T47D (cell line): ENCODE data around the gene EPB41L4B.

Experiments used
- DNase-seq, 2 experiments: peaks; one replicate each; pipeline versions ENCODE4 v3.0.0 to v3.0.0-alpha.2; 2011 to 2012; ENCODE audit warnings: low read depth in 1 of 2, low spot score in 1 of 2
- JUND ChIP-seq: IDR thresholded peaks from 2 replicates; pipeline ENCODE4 v1.6.1; 2012; ENCODE audit warnings: low read depth
- in situ Hi-C: cut with HindIII; loops from 2 replicates; pipeline ENCODE4 v1.10.0; 2016; ENCODE audit warnings: low sequenced_read_pairs, low pct_unique_long_range_greater_than_20kb

The EPB41L4B gene

DNA sequence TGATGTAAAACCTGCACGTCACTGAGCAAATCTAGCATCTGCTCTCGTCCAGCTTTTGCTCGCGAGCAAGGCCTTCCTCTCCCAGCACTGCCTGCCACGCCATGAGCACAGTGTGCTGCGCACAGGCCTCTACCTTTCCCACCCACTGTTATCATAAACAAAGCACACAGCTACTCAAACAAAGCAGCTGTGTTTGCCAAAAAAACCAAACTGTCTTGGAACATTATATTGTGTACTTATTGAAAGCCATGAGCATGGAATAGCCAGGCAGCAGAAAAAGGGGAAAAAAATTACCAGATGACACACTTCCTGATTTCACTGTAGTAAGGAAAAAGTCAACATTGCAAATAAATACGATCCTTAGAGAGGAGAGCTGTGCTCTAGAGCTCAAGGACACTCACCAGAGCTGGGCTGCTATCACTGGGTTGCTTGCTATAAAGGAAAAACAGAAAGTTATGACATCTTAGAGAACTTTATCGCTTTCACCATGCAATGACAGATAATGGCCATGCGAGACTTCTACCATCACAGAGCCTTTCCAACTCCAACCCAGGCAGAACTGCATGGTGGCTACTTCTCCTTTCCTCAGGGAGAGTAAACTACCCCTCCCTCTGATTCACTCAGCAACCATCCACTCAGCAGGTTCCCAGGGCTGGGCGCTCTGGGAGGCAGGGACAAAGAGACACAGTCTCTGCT is 69.6 kb downstream of the EPB41L4B start:
- DNase-seq, result no peak
- in situ Hi-C loops, result no loop called here
- no peak for TF ChIP-seq JUND

DNA sequence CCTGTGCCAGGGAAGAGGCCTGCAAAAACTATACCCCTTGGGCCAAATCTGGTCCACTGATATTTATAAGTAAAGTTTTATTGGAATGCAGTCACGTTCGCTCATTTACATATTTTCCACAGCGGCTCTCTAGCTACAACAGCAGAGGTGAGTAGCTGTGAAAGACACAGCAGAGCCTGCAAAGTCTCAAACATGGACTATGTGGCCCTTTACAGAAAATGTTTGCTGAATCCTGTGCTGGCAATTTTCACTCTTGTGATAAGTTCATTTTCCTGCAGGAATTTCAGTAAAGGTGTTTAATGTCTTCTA is 70.1 kb downstream of the EPB41L4B start:
- no peak for TF ChIP-seq JUND
- in situ Hi-C loops, result no loop called here
- DNase-seq, result no peak

DNA sequence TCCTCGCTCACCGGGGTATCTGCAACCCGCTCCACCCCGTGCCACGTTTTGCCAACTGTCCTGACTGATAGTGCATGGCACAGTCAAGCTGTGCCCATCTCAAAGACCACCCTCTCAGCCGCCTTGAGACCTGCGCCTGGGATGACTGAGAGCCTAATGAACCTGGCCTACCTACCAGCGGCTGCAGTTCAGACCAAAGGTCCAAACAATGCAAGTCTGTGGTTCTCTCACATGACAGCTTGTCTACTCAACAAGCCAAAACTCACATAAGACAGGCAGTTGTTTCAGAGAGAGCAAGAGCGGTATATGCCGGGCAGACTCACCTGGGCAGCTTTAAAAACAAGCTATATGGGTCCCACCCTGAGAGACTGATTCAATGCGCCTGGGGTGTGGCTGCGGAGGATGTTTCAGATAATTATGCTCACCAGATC is 70.5 kb downstream of the EPB41L4B start:
- in situ Hi-C loops, result no loop called here

DNA sequence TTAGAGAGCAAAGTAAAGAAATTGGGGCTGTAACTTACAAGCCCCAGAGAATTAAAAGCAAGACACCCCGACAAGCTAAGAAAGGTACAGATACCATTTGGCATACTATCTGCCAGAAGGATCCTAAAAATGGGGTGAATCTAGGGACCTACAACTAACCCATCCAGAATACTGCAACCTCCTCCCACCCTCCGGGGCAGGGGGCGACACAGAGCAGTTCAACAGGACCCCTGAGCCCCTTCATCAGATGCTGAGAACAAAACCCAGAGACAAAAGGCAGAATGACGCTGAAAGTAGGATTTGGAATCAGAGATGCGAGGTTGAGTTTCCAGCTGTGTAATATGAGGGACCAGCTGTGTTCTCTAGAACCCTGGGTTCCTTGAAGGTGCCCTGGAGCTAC is 71.2 kb downstream of the EPB41L4B start:
- DNase-seq, result no peak
- in situ Hi-C loops, result no loop called here
- TF ChIP-seq JUND, result no peak

More for the DNA sequence above, 70.5 kb downstream of the EPB41L4B start:
- no peak for TF ChIP-seq JUND
- no peak for DNase-seq

DNA sequence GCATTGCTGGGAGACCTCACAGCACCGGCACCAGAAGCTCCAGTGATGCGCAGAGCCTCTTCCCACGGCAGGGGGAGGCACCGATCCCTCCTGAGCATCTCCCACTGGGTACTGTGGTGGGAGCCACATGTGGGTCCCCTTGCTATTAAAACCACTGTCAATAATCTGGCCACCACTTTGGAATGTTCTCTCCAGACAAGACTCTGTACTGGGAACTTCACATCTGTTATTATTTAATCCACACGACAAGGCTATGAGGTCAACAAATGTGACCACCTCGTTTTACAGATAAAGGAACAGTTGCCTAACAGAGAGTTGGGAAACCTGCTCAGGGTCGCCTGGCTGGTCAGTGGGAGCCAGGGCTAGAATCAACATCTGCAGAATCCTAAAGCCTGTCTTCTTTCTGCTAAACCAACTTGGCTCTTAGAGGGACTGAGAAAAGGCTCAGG is 72.7 kb downstream of the EPB41L4B start:
- in situ Hi-C loops, result no loop called here
- no peak for DNase-seq
- no peak for TF ChIP-seq JUND

DNA sequence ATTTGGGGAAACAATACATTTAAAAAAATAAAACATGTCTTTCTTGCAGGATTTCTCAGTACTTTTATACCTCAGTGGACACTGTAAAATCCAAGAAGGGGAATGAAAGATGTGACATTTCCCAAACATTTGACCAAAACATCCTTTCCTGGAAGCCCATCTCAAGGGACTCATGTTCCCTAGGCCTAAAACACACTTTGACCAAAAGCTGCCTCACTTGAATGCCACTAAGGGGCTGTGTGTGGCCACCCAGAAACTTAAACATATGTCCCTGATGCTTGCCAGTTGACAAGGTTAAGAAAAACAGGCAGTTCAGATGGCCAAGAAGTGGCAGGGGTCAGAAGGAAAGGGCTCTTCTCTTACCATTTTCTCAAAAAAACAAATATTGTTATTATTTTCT is 73.6 kb downstream of the EPB41L4B start:
- in situ Hi-C loops, result no loop called here
- no peak for DNase-seq
- no peak for TF ChIP-seq JUND

DNA sequence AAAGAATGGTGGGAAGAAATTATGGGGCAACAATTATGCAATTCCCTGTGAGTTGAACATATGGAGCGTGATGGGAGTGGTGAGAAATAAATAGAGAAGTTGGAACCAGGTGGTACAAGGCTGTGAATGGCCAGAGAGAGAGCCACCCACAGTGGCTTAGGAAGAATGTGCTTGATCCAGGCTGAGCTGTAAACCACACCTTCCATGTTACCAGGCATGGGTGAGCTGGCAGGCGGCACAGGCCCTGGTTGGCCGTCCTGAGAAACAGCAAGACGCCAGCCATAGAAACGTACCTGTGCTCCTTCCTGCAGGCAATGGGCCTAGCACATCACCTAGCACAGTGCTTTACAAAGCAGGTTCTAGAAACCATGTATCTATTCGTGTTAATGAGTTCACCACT is 74.3 kb downstream of the EPB41L4B start:
- no peak for TF ChIP-seq JUND
- in situ Hi-C loops, result no loop called here
- DNase-seq, result no peak

DNA sequence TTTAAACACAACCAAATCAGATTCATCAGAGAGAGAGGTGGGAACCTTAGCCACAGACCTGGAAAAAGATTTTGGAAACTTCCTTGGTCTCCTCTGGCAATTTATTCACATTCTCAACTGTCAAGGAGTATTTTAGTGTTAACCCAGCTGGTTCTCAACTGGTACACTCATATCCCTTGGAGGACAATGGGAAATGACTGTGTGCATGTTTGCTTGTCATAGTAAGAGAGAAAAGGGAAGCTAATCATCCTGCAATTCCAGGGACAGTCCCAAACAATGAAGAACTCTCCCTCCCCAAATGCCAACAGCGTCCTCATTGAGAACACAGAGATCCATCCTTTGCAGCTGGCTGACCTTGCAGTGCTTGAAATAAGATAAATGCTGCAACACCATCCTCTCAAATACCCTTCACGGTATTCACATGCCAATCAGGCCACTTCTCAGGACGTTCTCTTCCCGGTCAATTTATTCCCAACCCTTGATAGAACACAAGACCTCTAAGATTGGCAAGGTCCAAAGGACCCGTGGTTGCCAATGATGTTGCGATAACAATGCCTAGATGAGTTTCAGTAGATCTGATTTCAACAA is 75.5 kb downstream of the EPB41L4B start:
- no peak for TF ChIP-seq JUND
- in situ Hi-C loops, result no loop called here
- DNase-seq, result no peak

DNA sequence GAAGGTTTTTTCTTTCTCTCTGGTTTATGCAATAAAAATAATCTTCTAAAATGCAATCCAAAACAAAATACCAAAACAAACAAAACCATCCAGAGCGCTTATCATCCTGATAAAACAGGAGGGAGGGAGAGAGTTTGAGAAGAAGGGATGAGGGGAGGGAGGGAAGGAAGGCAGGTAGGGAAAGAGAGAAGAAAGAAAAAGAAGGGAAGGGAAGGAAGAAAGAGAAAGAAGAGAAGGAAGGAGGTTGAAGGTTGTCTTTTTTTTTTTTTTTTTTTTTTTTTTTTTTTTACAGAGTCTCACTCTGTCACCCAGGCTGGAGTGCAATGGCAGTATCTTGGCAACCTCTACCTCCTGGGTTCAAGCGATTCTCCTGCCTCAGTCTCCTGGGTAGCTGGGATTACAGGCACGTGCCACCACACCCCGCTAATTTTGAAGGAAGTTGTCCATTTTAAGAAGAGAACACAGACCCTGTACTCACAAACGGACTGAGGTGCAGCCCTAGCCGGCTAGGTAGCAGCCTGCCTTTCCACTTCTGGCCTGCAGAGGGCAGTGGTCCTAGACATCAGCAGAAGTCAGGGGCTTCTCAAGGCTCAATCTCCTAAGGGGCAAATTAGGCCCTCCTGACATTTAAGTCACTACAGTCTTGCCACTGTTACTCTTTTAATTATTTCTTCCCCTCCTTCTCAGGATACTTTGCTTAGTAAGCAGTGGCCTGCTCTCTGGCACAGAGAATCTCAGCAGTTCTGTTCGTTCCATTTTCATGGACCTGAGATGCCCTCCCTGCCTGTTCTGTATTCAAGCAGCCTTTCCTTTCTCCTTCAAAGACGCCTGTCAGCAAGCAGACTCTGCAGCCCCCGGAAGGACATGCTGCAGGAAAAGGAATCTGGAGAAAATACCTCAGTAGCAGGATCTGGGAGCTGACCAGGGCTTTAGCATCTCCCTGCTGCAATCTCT is 76.4 kb downstream of the EPB41L4B start:
- DNase-seq, result peak; percentile 56 to 75
- TF ChIP-seq JUND, result no peak
- in situ Hi-C loops, result no loop called here

DNA sequence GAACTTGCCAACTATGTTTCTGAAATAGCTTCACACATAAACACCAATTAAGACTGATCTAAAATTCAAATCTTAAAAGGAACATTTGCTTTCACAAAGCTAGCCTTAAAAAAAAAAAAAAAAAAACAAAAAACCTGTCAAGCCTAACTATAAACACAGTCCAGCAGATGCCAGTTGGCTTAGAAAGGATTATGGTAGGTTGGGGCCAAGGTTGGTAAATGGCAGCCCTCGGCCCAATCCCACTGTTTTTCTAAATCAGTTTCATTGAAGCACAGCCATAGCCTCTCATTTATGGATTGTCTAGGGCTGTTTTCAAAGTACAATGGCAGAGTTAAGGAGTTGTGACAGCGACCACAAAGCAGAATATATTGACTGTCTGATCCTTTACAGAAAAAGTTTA is 78.1 kb downstream of the EPB41L4B start:
- in situ Hi-C loops, result no loop called here
- no peak for DNase-seq
- no peak for TF ChIP-seq JUND

DNA sequence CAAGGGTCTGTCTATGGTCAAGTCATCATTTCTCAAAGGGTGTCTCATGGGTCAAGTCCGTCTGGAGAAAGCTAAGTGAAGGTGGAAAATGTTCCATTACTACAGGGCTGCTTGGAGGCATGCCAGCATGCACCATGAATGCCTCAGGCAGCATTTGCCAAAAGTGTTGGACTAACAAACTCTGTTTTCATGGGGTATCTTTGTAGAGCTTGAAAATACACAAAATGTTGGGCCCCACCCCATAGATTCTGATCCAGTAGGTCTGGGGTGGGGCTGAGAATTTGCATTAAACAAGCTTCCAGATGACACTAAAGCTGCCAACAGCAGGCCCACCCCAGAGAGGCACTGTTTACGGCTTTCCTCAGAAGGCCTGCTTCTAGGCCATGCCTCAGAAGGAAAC is 78.8 kb downstream of the EPB41L4B start:
- no peak for DNase-seq
- in situ Hi-C loops, result no loop called here
- no peak for TF ChIP-seq JUND

DNA sequence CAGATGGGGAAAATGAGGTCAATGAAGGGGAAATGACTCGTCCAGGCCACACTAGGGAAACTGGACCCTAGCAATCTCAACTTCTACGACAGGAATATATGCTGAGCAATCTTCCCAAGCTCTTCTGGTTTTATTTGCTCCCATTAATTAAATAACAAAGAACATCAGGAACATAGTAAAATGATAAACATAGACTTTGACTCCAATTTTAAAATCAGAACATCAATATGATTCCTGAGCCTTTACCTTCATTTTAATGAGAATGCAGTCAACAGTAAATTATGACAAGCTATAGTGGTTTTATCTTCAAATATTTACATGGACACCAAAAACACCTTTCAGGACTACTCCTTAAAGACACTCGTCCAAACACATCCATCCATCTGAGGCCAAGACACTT is 79.7 kb downstream of the EPB41L4B start:
- DNase-seq, result no peak
- in situ Hi-C loops, result no loop called here

DNA sequence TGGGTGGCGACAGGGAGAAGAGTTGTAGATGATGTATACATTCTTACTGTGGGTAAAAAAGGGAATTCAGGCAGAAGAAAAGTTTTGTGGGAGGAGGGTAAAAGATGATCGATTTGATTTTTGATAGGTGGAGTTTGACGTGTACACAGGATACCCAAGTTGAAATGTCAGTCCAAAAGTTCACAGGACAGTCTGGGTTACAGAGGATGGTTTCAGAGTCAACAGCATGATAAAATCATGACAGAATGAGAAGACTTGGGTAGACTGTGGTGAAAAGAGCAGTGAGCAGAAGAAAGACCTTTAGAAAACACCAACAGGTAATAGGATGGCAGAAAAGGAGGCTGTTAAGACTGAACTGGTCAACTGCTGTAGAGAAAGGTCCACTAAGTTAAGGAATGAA is 81.6 kb downstream of the EPB41L4B start:
- no peak for TF ChIP-seq JUND
- DNase-seq, result no peak
- in situ Hi-C loops, result no loop called here

More for the DNA sequence above, 79.7 kb downstream of the EPB41L4B start:
- no peak for TF ChIP-seq JUND
